OCI-LY1 (cell line): Measurements from ENCODE around the gene HDDC2.

ENCODE experiments used
- CTCF ChIP-seq: fragments of 200-600 bp; sonication (generic), shearing (Covaris generic); IDR thresholded peaks from 2 replicates; pipeline ENCODE4 v1.5.1; 2017; ENCODE audit warnings: mild to moderate bottlenecking, antibody characterized with exemption, low read length, moderate library complexity, mixed read lengths
- EZH2 ChIP-seq: fragments of 200-600 bp; sonication (generic), shearing (Covaris generic); IDR thresholded peaks from 2 replicates; pipeline ENCODE4 v1.8.0; 2017; ENCODE audit warnings: borderline replicate concordance, mixed run types, mild to moderate bottlenecking, antibody characterized with exemption, low read length, moderate library complexity, mixed read lengths

DNA sequence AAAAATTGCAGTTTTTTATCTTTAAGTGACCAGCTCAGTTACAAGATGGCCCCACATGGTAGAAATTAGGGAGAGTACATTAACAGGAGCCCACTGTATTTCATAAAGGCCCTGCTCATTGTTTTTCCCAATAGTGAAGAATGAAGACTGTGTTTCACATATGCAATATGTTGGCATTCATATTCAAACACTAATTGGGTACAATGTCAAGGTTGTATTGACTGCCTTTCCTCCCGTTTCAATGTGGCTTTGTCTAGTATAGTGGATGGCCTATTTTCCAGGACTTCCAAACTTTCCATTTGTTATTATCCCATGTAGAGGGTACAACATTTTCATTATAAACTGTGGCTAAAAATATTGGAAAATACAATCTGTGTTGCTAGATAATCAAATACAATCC lies 51.3 kb downstream of the HDDC2 start:
- TF ChIP-seq CTCF (no peak), EZH2 (no peak)
